Panc1 (cell line): ENCODE data around the gene TRIM22. TPM values are rescaled to one million over a fixed set of nuclear protein-coding genes. Genes with fewer than 3 reads are reported as not detected.
"Not testable (repeated sequence)": the region's sequence is repeated elsewhere in the genome, so short reads cannot be mapped to it uniquely, and the experiment has no call there.

ENCODE experiments used
- ATAC-seq: fragments of 200-7000 bp; cut with Tn5 transposase; 2 replicates; pipeline ENCODE4 v1.9.1; 2020; ENCODE audit warnings: mild to moderate bottlenecking, moderate library complexity
- BruUV-seq: library from RNA; stranded (reverse); fragments of 400-500 nt; replicated peaks from 2 replicates; lab custom pipeline; 2021; lab: Mats Ljungman, UMichigan
- CTCF ChIA-PET: fragments of 300-600 bp; sonication (Branson Sonifier 250); formaldehyde crosslinking; loops from one replicate; lab custom pipeline; 2022; ENCODE audit warnings: antibody characterized with exemption; lab: Charles Lee
- POLR2A ChIA-PET: fragments of 300-600 bp; sonication (Branson Sonifier 250); formaldehyde crosslinking; loops from one replicate; lab custom pipeline; 2022; ENCODE audit warnings: antibody characterized with exemption; lab: Charles Lee
- DNase-seq: peaks from one replicate; pipeline ENCODE4 v3.0.0-alpha.2; 2010; ENCODE audit warnings: low read depth, low spot score
- H3K27ac ChIP-seq: 2 replicates; pipeline ENCODE4 v1.5.1; 2011; ENCODE audit warnings: mild to moderate bottlenecking, low read length, inconsistent platforms
- H3K27me3 ChIP-seq: fragments of 200-500 bp; sonication (Bioruptor generic); 2 replicates; pipeline ENCODE4 v1.6.0; 2014; ENCODE audit warnings: low read length, inconsistent platforms; ENCODE audit not compliant: control insufficient read depth, insufficient read depth
- H3K36me3 ChIP-seq: fragments of 200-500 bp; sonication (Bioruptor generic); 2 replicates; pipeline ENCODE4 v1.5.1; 2014; ENCODE audit warnings: inconsistent platforms, mild to moderate bottlenecking, low read length, moderate library complexity; ENCODE audit not compliant: control insufficient read depth, insufficient read depth
- H3K4me1 ChIP-seq: 2 replicates; pipeline ENCODE4 v1.5.1; 2011; ENCODE audit warnings: inconsistent platforms, mild to moderate bottlenecking, low read length, moderate library complexity; ENCODE audit not compliant: control insufficient read depth, insufficient read depth
- H3K4me3 ChIP-seq, 2 experiments: 2 replicates each; pipeline ENCODE4 v1.5.1; 2011 to 2012; ENCODE audit warnings: low read depth in 2 of 2, low read length in 2 of 2, mild to moderate bottlenecking in 2 of 2, inconsistent platforms in 1 of 2, moderate library complexity in 1 of 2
- H3K9me3 ChIP-seq: fragments of 200-500 bp; sonication (Bioruptor generic); 2 replicates; pipeline ENCODE4 v1.5.1; 2014; ENCODE audit warnings: low read depth, mild to moderate bottlenecking, inconsistent platforms, low read length, moderate library complexity; ENCODE audit not compliant: control insufficient read depth, insufficient read depth
- CTCF ChIP-seq: fragments of 450-650 bp; IDR thresholded peaks from 2 replicates; pipeline ENCODE4 v1.5.1; 2017; ENCODE audit warnings: mild to moderate bottlenecking
- POLR2AphosphoS5 ChIP-seq: IDR thresholded peaks from 2 replicates; pipeline ENCODE4 v1.6.1; 2012; ENCODE audit warnings: mild to moderate bottlenecking, low read depth, low read length, moderate library complexity
- REST ChIP-seq, 2 experiments: IDR thresholded peaks; 2 replicates each; pipeline ENCODE4 v1.6.1; 2011 to 2012; ENCODE audit warnings: low read depth in 2 of 2, control low read depth in 1 of 2, low read length in 1 of 2, mild to moderate bottlenecking in 1 of 2, moderate library complexity in 1 of 2; ENCODE audit not compliant: insufficient read depth in 1 of 2
- SIN3A ChIP-seq: IDR thresholded peaks from 2 replicates; pipeline ENCODE4 v1.6.1; 2012; ENCODE audit warnings: low read depth, mild to moderate bottlenecking, low read length, moderate library complexity, borderline replicate concordance; ENCODE audit not compliant: insufficient read depth
- TCF7L2 ChIP-seq: IDR thresholded peaks from 2 replicates; pipeline ENCODE4 v1.6.1; 2011; ENCODE audit warnings: mild to moderate bottlenecking, low read depth, low read length, inconsistent platforms
- in situ Hi-C: cut with HindIII; loops from 2 replicates; pipeline ENCODE4 v1.10.0; 2016; ENCODE audit warnings: low sequenced_read_pairs, low pct_unique_long_range_greater_than_20kb
- intact Hi-C: fragments of 100-400 bp; cut with micrococcal nuclease; formaldehyde crosslinking; loops from one replicate; pipeline ENCODE4 v1.10.0; 2022; ENCODE audit not compliant: unreplicated experiment
- total RNA-seq: library from RNA; stranded (reverse); gene quantifications from one replicate; pipeline ENCODE4 v1.2.1, GENCODE V29; 2021; ENCODE audit not compliant: unreplicated experiment

Gene TRIM22
- total RNA-seq, 1 experiment from 2014 or later, result 1.4 TPM

- CTCF ChIA-PET, result interaction anchor here (1.7 to 1.9 kb wide), 2 partner anchors 24 to 84 kb away, joined by 4 to 9 read pairs; no protein-coding TSS in a partner anchor
- Histone ChIP-seq H3K4me3 (peak overlapping the region; percentile 70 to 77), H3K27ac (peak overlapping the region; percentile 98)
- in situ Hi-C loops, ATAC-seq, H3K27me3 ChIP-seq, intact Hi-C loops, H3K36me3 ChIP-seq, H3K4me1 ChIP-seq, BruUV-seq, H3K9me3 ChIP-seq, DNase-seq: not testable (repeated sequence)
- POLR2A ChIA-PET, result interaction anchor here (0.7 kb wide), 1 partner anchor 17 kb away, joined by 3 read pairs; no protein-coding TSS in a partner anchor
Measured at GRCh38 chr11:5683620-5684019, 6.0 kb upstream of the TRIM22 start.

GRCh38 chr11:5684036-5684645, 5.4 kb upstream of the TRIM22 start:
- H3K4me1 ChIP-seq, result peaks cover 3% of the 10 kb centered on the region; the same call in 1 of the 2 replicates
- DNase-seq (no peak), ATAC-seq (peak; percentile 30)
- H3K9me3 ChIP-seq, result no peaks in the 10 kb centered on the region
- H3K27me3 ChIP-seq, result no peaks in the 10 kb centered on the region
- TSS peak; percentile 96 for BruUV-seq
- intact Hi-C loops, result no loop called here
- TF ChIP-seq CTCF, result no peak
- no peak for TF ChIP-seq TCF7L2
- TF ChIP-seq SIN3A, result no peak
- no peak for TF ChIP-seq REST (IDR thresholded peaks at IDR 0.05; ENCODE audit: insufficient read depth in 1 of 2, low read depth in 2 of 2, low read length in 1 of 2)
- no peak for TF ChIP-seq POLR2AphosphoS5
- H3K4me3 ChIP-seq, result peak overlapping the region; percentile 70 to 77
- CTCF ChIA-PET, result interaction anchor here (1.7 to 1.9 kb wide), 2 partner anchors 25 to 84 kb away, joined by 4 to 9 read pairs; no protein-coding TSS in a partner anchor
- POLR2A ChIA-PET, result interaction anchor here (0.7 to 1.3 kb wide), 2 partner anchors 16 to 87 kb away, joined by 3 to 4 read pairs; partner anchors contain the start of gene TRIM6
- peak overlapping the region; percentile 98 for H3K27ac ChIP-seq
- in situ Hi-C loops, result no loop called here
- 0 out of 2 replicates have a peak, but pooled peaks cover 2% of the 10 kb centered on the region for H3K36me3 ChIP-seq
